Measurements from ENCODE around the gene CECR2. TPM values are rescaled to one million over a fixed set of nuclear protein-coding genes. Genes with fewer than 3 reads are reported as not detected.
"Not testable (repeated sequence)": the region's sequence is repeated elsewhere in the genome, so short reads cannot be mapped to it uniquely, and the experiment has no call there.

Gene CECR2
- total and polyA plus RNA-seq, 2 of the 8 experiments (the other 6 are each of a cell fraction or from before 2014, with no cell fraction given): 18.3 to 123 TPM

DNA sequence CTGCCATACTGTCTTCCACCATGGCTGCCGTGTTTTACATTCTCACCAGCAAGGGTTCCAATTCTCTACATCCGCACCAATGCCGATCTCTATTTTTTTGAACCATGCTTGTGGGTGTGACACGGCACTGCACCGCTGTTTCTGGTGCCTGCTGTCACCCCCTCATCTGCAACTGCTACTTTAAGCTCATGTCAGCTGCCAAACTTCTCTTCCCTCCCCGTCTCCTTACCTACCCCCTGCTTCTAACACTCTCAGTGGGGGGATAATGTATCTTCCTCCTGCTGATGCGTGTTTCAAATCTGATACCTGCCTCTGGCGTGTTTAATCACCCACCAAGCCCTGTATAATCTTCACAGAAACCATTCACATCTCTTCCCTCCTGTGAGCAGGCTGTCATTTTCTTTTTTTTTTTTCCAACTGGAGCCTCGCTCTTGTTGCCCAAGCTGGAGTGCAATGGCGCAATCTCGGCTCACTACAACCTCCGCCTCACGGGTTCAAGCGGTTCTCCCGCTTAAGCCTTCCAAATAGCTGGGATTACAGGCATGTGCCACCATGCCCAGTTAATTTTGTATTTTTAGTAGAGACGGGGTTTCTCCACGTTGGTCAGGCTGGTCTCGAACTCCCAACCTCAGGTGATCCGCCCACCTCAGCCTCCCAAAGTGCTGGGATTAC, 196.9 kb downstream of the CECR2 start:
- not testable (repeated sequence) for DNase-seq (ENCODE audit: low read depth in 1 of 2, low spot score in 2 of 2); H3K27ac ChIP-seq (ENCODE audit: low read depth, low read length); H4K91ac ChIP-seq (replicated peaks; ENCODE audit: insufficient read length, low read length); H4K5ac ChIP-seq (ENCODE audit: insufficient read length, low read depth, low read length); FAIRE-seq; H4K8ac ChIP-seq (ENCODE audit: extremely low read depth, insufficient read depth, low read length); H3K4me3 ChIP-seq (ENCODE audit: extremely low read depth in 1 of 4, insufficient read depth in 2 of 4, low read depth in 3 of 4, low read length in 4 of 4); H3K23ac ChIP-seq (ENCODE audit: insufficient read length); H3K27me3 ChIP-seq (replicated peaks in 1 of 4; ENCODE audit: control insufficient read depth in 3 of 4, extremely low read depth in 1 of 4, insufficient read depth in 3 of 4, low read length in 3 of 4); H2BK120ac ChIP-seq (replicated peaks; ENCODE audit: low read depth, low read length); H3K56ac ChIP-seq (replicated peaks; ENCODE audit: insufficient read length, low read depth, low read length); H2AK5ac ChIP-seq (ENCODE audit: low read depth, low read length); H2BK20ac ChIP-seq (ENCODE audit: low read length); H3K36me3 ChIP-seq (ENCODE audit: control insufficient read depth in 2 of 4, insufficient read depth in 4 of 4, low read length in 3 of 4); H3K9ac ChIP-seq (replicated peaks in 1 of 4; ENCODE audit: extremely low read depth in 1 of 4, low read depth in 3 of 4, low read length in 3 of 4); H3K14ac ChIP-seq (ENCODE audit: insufficient read length); H2BK15ac ChIP-seq (ENCODE audit: low read length); H3K79me1 ChIP-seq (ENCODE audit: low read depth, low read length); H3K9me3 ChIP-seq (ENCODE audit: insufficient read depth in 2 of 2, low read depth in 1 of 2, low read length in 1 of 2); H3K4me2 ChIP-seq (ENCODE audit: insufficient read depth in 1 of 2, low read depth in 2 of 2, low read length in 2 of 2); H2AFZ ChIP-seq (ENCODE audit: low read length); H4K20me1 ChIP-seq (replicated peaks in 1 of 2; ENCODE audit: control insufficient read depth in 1 of 2, insufficient read depth in 2 of 2, low read length in 2 of 2); H3K18ac ChIP-seq (ENCODE audit: extremely low read depth, low read length); H3K23me2 ChIP-seq (ENCODE audit: low read depth, low read length); H3K4ac ChIP-seq (replicated peaks; ENCODE audit: insufficient read length, low read depth, low read length); H3K79me2 ChIP-seq (ENCODE audit: control insufficient read depth in 1 of 2, insufficient read depth in 2 of 2, low read length in 2 of 2)
- POLR2A ChIA-PET (ENCODE audit: partially characterized antibody): interaction anchor here (1.2 to 5.3 kb wide), 4 partner anchors 11 to 73 kb away, joined by 3 to 18 read pairs (median 8); no protein-coding TSS in a partner anchor
- H3K4me1 ChIP-seq (replicated peaks in 1 of 4; ENCODE audit: control insufficient read depth in 3 of 4, insufficient read depth in 4 of 4, low read length in 3 of 4): peaks cover 13 to 26% (median 21%) of the 10 kb centered on the region in 4 experiments; a peak in 6 of 7 replicates
- CTCF ChIA-PET (ENCODE audit: partially characterized antibody): interaction anchor here (0.8 to 3.0 kb wide), 3 partner anchors 14 to 394 kb away, joined by 3 to 16 read pairs (median 4); no protein-coding TSS in a partner anchor
- 0 out of 2 replicates have a peak, but pooled peaks have one; percentile 21 for TF ChIP-seq POLR2AphosphoS5 (IDR thresholded peaks at IDR 0.05; ENCODE audit: low read depth, low read length)
- 96% methylated on average over 18 of the region's 19 CpGs; no CpG with 5 or more reads in 1 of the 2 experiments for WGBS, 2 experiments (ENCODE audit: extremely low coverage in 1 of 2, insufficient coverage in 1 of 2, insufficient read length in 1 of 2, insufficient replicate concordance in 2 of 2, low coverage in 1 of 2, low lambda C conversion rate in 2 of 2, missing lambda C conversion rate in 1 of 2)
- H2BK12ac ChIP-seq (ENCODE audit: low read depth, low read length): peak overlapping the region; percentile 17; the same call in 1 of the 2 replicates
- peak overlapping the region; percentile 71 for H2BK5ac ChIP-seq (ENCODE audit: low read depth, low read length)
